Vagina (tissue), 2 donors: ENCODE results near the gene KCTD5. TPM values are rescaled to one million over a fixed set of nuclear protein-coding genes. Genes with fewer than 3 reads are reported as not detected.

Source experiments
- DNase-seq, 2 donors: peaks; one replicate each; pipeline ENCODE4 v3.0.0-alpha.2; 2017; ENCODE audit errors: extremely low spot score in 2 of 2
- H3K27ac ChIP-seq: fragments of 200-600 bp; sonication (generic); one replicate; pipeline ENCODE4 v1.5.1; 2019
- H3K27me3 ChIP-seq: fragments of 200-600 bp; sonication (generic); one replicate; pipeline ENCODE4 v1.5.1; 2019
- H3K36me3 ChIP-seq, 2 donors: fragments of 200-600 bp; sonication (generic); one replicate each; pipeline ENCODE4 v1.5.1; 2017 to 2019
- H3K4me1 ChIP-seq: fragments of 200-600 bp; sonication (generic); one replicate; pipeline ENCODE4 v1.5.1; 2019
- H3K4me3 ChIP-seq, 2 donors: fragments of 200-600 bp; sonication (generic); 1 replicate in 1 of 2; 2 replicates in 1 of 2; pipeline ENCODE4 v1.5.1; 2016 to 2019
- H3K9me3 ChIP-seq: fragments of 200-600 bp; sonication (generic); one replicate; pipeline ENCODE4 v1.5.1; 2019
- POLR2A ChIP-seq, 2 donors: fragments of 450-650 bp; IDR thresholded peaks; one replicate each; pipeline ENCODE4 v1.6.1; 2017; ENCODE audit warnings: antibody characterized with exemption in 2 of 2, mild to moderate bottlenecking in 2 of 2, moderate library complexity in 2 of 2
- POLR2AphosphoS5 ChIP-seq, 2 donors: sonication (generic); formaldehyde crosslinking; IDR thresholded peaks; one replicate each; pipeline ENCODE4 v1.9.0; 2017; ENCODE audit warnings: antibody characterized with exemption in 2 of 2, mild to moderate bottlenecking in 2 of 2, low read depth in 1 of 2; ENCODE audit not compliant: insufficient read depth in 1 of 2
- intact Hi-C: fragments of 100-400 bp; cut with DNase I; formaldehyde crosslinking; loops from one replicate; pipeline ENCODE4 v1.15.1; 2023
- total RNA-seq: library from RNA; depleted of rRNA; stranded (reverse); fragments of >200 nt; gene quantifications from one replicate; pipeline ENCODE4 v1.2.3, GENCODE V29; 2016
- TF ChIP-seq, protein P1 (sequence below), 3 experiments: fragments of 450-650 bp in 2 of 3; fragments of 200-600 bp in 1 of 3; sonication (generic) in 1 of 3; IDR thresholded peaks; one replicate each; pipeline ENCODE4 v1.5.1; 2017 to 2019; ENCODE audit warnings: antibody characterized with exemption in 3 of 3, mild to moderate bottlenecking in 2 of 3, moderate library complexity in 2 of 3

KCTD5 gene
- total RNA-seq, 1 donor from 2014 or later: 19.4 TPM

GRCh38 chr16:2701272-2701671, 18.9 kb downstream of the KCTD5 start:
- Histone ChIP-seq H3K27ac (no peak overlapping the region), H3K4me1 (no peaks in the 10 kb centered on the region), H3K36me3 (peaks cover 0 to 65% of the 10 kb centered on the region in 2 donors), H3K9me3 (no peaks in the 10 kb centered on the region), H3K4me3 (no peak overlapping the region), H3K27me3 (no peaks in the 10 kb centered on the region)
- no peak for DNase-seq
- TF ChIP-seq POLR2A (IDR thresholded peaks at IDR 0.05) (no peak), POLR2AphosphoS5 (IDR thresholded peaks at IDR 0.05; ENCODE audit: insufficient read depth in 1 of 2, low read depth in 1 of 2) (no peak)
- TF ChIP-seq, protein P1, sequence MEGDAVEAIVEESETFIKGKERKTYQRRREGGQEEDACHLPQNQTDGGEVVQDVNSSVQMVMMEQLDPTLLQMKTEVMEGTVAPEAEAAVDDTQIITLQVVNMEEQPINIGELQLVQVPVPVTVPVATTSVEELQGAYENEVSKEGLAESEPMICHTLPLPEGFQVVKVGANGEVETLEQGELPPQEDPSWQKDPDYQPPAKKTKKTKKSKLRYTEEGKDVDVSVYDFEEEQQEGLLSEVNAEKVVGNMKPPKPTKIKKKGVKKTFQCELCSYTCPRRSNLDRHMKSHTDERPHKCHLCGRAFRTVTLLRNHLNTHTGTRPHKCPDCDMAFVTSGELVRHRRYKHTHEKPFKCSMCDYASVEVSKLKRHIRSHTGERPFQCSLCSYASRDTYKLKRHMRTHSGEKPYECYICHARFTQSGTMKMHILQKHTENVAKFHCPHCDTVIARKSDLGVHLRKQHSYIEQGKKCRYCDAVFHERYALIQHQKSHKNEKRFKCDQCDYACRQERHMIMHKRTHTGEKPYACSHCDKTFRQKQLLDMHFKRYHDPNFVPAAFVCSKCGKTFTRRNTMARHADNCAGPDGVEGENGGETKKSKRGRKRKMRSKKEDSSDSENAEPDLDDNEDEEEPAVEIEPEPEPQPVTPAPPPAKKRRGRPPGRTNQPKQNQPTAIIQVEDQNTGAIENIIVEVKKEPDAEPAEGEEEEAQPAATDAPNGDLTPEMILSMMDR (IDR thresholded peaks at IDR 0.05): no peak
- intact Hi-C loops: no loop called here

- intact Hi-C loops: no loop called here
- DNase-seq: no peak
- TF ChIP-seq POLR2AphosphoS5 (IDR thresholded peaks at IDR 0.05; ENCODE audit: insufficient read depth in 1 of 2, low read depth in 1 of 2): no peak
- no peak for TF ChIP-seq POLR2A (IDR thresholded peaks at IDR 0.05)
- TF ChIP-seq, protein P1 (IDR thresholded peaks at IDR 0.05): no peak
- peaks cover 0 to 64% of the 10 kb centered on the region in 2 donors for H3K36me3 ChIP-seq
- H3K4me3 ChIP-seq: no peak overlapping the region
- no peaks in the 10 kb centered on the region for H3K27me3 ChIP-seq
- no peaks in the 10 kb centered on the region for H3K9me3 ChIP-seq
- H3K27ac ChIP-seq: no peak overlapping the region
- no peaks in the 10 kb centered on the region for H3K4me1 ChIP-seq
Measured at GRCh38 chr16:2701713-2702437, 19.6 kb downstream of the KCTD5 start.

DNA sequence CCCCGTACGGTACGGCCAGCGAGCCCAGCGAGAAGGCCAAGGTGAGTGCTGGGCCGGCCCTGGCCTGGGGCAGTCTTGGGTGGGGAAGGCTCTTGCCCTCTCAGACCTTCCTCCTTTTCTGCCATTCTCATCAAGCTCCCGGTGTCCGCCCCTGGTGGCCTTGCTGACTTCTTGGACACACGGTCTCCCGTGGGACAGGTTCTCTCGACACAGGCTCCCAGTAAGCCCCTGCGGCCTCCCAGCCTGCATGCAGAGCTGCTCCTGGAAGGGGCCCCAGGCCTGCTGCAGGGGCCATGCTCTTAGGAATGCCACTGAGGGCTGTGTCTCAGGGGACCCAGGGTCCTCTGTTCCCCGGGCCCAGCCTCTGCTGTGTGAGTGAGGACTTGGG, 20.1 kb downstream of the KCTD5 start:
- Histone ChIP-seq H3K4me1 (no peaks in the 10 kb centered on the region), H3K9me3 (no peaks in the 10 kb centered on the region), H3K4me3 (no peak overlapping the region), H3K27ac (no peak overlapping the region), H3K27me3 (no peaks in the 10 kb centered on the region), H3K36me3 (peaks cover 0 to 65% of the 10 kb centered on the region in 2 donors)
- no peak for TF ChIP-seq POLR2AphosphoS5 (IDR thresholded peaks at IDR 0.05; ENCODE audit: insufficient read depth in 1 of 2, low read depth in 1 of 2)
- TF ChIP-seq, protein P1 (IDR thresholded peaks at IDR 0.05): no peak
- no peak for TF ChIP-seq POLR2A (IDR thresholded peaks at IDR 0.05)
- intact Hi-C loops: no loop called here
- DNase-seq: no peak

- Histone ChIP-seq H3K4me1 (no peaks in the 10 kb centered on the region), H3K4me3 (no peak overlapping the region), H3K9me3 (no peaks in the 10 kb centered on the region), H3K27ac (no peak overlapping the region), H3K36me3 (peaks cover 0 to 65% of the 10 kb centered on the region in 2 donors), H3K27me3 (no peaks in the 10 kb centered on the region)
- intact Hi-C loops: no loop called here
- no peak for DNase-seq
- no peak for TF ChIP-seq POLR2A (IDR thresholded peaks at IDR 0.05)
- TF ChIP-seq, protein P1 (IDR thresholded peaks at IDR 0.05): no peak
- no peak for TF ChIP-seq POLR2AphosphoS5 (IDR thresholded peaks at IDR 0.05; ENCODE audit: insufficient read depth in 1 of 2, low read depth in 1 of 2)
Measured at GRCh38 chr16:2702871-2703745, 20.8 kb downstream of the KCTD5 start.
